ENCODE results near the gene PTPRT. TPM values are rescaled to one million over a fixed set of nuclear protein-coding genes. Genes with fewer than 3 reads are reported as not detected.
"Not testable (repeated sequence)": the region's sequence is repeated elsewhere in the genome, so short reads cannot be mapped to it uniquely, and the experiment has no call there.

Gene PTPRT
- total RNA-seq, 1 donor, result under 0.01 TPM

- Histone ChIP-seq H3K4me1 (ENCODE audit: insufficient read depth, low read length) (no peaks in the 10 kb centered on the region), H3K4me3 (ENCODE audit: low read length) (no peak overlapping the region), H3K9me3 (ENCODE audit: low read depth, low read length) (no peaks in the 10 kb centered on the region), H3K27me3 (ENCODE audit: insufficient read depth, low read length) (no peaks in the 10 kb centered on the region)
These were observed 927.9 kb downstream of the PTPRT start for GRCh38 chr20:42261766-42262270.

GRCh38 chr20:42260184-42260583, 929.5 kb downstream of the PTPRT start:
- H3K9me3 ChIP-seq (ENCODE audit: low read depth, low read length), result no peaks in the 10 kb centered on the region
- H3K27me3 ChIP-seq (ENCODE audit: insufficient read depth, low read length), result no peaks in the 10 kb centered on the region
- no peaks in the 10 kb centered on the region for H3K4me1 ChIP-seq (ENCODE audit: insufficient read depth, low read length)
- no peak overlapping the region for H3K4me3 ChIP-seq (ENCODE audit: low read length)

GRCh38 chr20:42259389-42259788, 930.3 kb downstream of the PTPRT start:
- H3K9me3 ChIP-seq (ENCODE audit: low read depth, low read length), result no peaks in the 10 kb centered on the region
- H3K4me1 ChIP-seq (ENCODE audit: insufficient read depth, low read length), result no peaks in the 10 kb centered on the region
- no peaks in the 10 kb centered on the region for H3K27me3 ChIP-seq (ENCODE audit: insufficient read depth, low read length)
- H3K4me3 ChIP-seq (ENCODE audit: low read length), result no peak overlapping the region

- no peak overlapping the region for H3K4me3 ChIP-seq (ENCODE audit: low read length)
- H3K9me3 ChIP-seq (ENCODE audit: low read depth, low read length), result no peaks in the 10 kb centered on the region
- no peaks in the 10 kb centered on the region for H3K27me3 ChIP-seq (ENCODE audit: insufficient read depth, low read length)
- H3K4me1 ChIP-seq (ENCODE audit: insufficient read depth, low read length), result no peaks in the 10 kb centered on the region
These were observed 931.0 kb downstream of the PTPRT start for GRCh38 chr20:42258564-42259302.

GRCh38 chr20:42255821-42256220, 933.9 kb downstream of the PTPRT start:
- Histone ChIP-seq H3K27me3 (ENCODE audit: insufficient read depth, low read length) (no peaks in the 10 kb centered on the region), H3K9me3 (ENCODE audit: low read depth, low read length) (no peaks in the 10 kb centered on the region), H3K4me1 (ENCODE audit: insufficient read depth, low read length) (no peaks in the 10 kb centered on the region), H3K4me3 (ENCODE audit: low read length) (no peak overlapping the region)

- H3K4me1 ChIP-seq (ENCODE audit: insufficient read depth, low read length), result no peaks in the 10 kb centered on the region
These were observed 935.0 kb downstream of the PTPRT start for GRCh38 chr20:42254673-42255072.

GRCh38 chr20:42252116-42252515, 937.6 kb downstream of the PTPRT start:
- H3K4me1 ChIP-seq (ENCODE audit: insufficient read depth, low read length), result no peaks in the 10 kb centered on the region
- H3K9me3 ChIP-seq (ENCODE audit: low read depth, low read length), result no peaks in the 10 kb centered on the region
- no peaks in the 10 kb centered on the region for H3K27me3 ChIP-seq (ENCODE audit: insufficient read depth, low read length)
- no peak overlapping the region for H3K4me3 ChIP-seq (ENCODE audit: low read length)

More at GRCh38 chr20:42254673-42255072, 935.0 kb downstream of the PTPRT start:
- H3K4me3 ChIP-seq (ENCODE audit: low read length), result no peak overlapping the region
- H3K9me3 ChIP-seq (ENCODE audit: low read depth, low read length), result no peaks in the 10 kb centered on the region
- H3K27me3 ChIP-seq (ENCODE audit: insufficient read depth, low read length), result no peaks in the 10 kb centered on the region

- no peaks in the 10 kb centered on the region for H3K9me3 ChIP-seq (ENCODE audit: low read depth, low read length)
- H3K4me3 ChIP-seq (ENCODE audit: low read length), result no peak overlapping the region
- H3K4me1 ChIP-seq (ENCODE audit: insufficient read depth, low read length), result no peaks in the 10 kb centered on the region
- H3K27me3 ChIP-seq (ENCODE audit: insufficient read depth, low read length), result no peaks in the 10 kb centered on the region
These were observed 970.9 kb downstream of the PTPRT start for GRCh38 chr20:42218621-42219374.

- no peak overlapping the region for H3K4me3 ChIP-seq (ENCODE audit: low read length)
- H3K27me3 ChIP-seq (ENCODE audit: insufficient read depth, low read length), result no peaks in the 10 kb centered on the region
- no peaks in the 10 kb centered on the region for H3K4me1 ChIP-seq (ENCODE audit: insufficient read depth, low read length)
- H3K9me3 ChIP-seq (ENCODE audit: low read depth, low read length), result no peaks in the 10 kb centered on the region
These were observed 975.6 kb downstream of the PTPRT start for GRCh38 chr20:42214074-42214473.

GRCh38 chr20:42212391-42212790, 977.3 kb downstream of the PTPRT start:
- Histone ChIP-seq H3K9me3 (ENCODE audit: low read depth, low read length) (no peaks in the 10 kb centered on the region), H3K4me1 (ENCODE audit: insufficient read depth, low read length) (no peaks in the 10 kb centered on the region), H3K27me3 (ENCODE audit: insufficient read depth, low read length) (no peaks in the 10 kb centered on the region), H3K4me3 (ENCODE audit: low read length) (no peak overlapping the region)

GRCh38 chr20:42206557-42206956, 983.1 kb downstream of the PTPRT start:
- not testable (repeated sequence) for H3K4me3 ChIP-seq (ENCODE audit: low read length); H3K9me3 ChIP-seq (ENCODE audit: low read depth, low read length); H3K4me1 ChIP-seq (ENCODE audit: insufficient read depth, low read length); H3K27me3 ChIP-seq (ENCODE audit: insufficient read depth, low read length)

- H3K4me3 ChIP-seq (ENCODE audit: low read length), result no peak overlapping the region
- no peaks in the 10 kb centered on the region for H3K9me3 ChIP-seq (ENCODE audit: low read depth, low read length)
- H3K4me1 ChIP-seq (ENCODE audit: insufficient read depth, low read length), result no peaks in the 10 kb centered on the region
- no peaks in the 10 kb centered on the region for H3K27me3 ChIP-seq (ENCODE audit: insufficient read depth, low read length)
These were observed 985.5 kb downstream of the PTPRT start for GRCh38 chr20:42204109-42204660.

- Histone ChIP-seq H3K4me1 (ENCODE audit: insufficient read depth, low read length) (no peaks in the 10 kb centered on the region), H3K27me3 (ENCODE audit: insufficient read depth, low read length) (no peaks in the 10 kb centered on the region), H3K4me3 (ENCODE audit: low read length) (no peak overlapping the region), H3K9me3 (ENCODE audit: low read depth, low read length) (no peaks in the 10 kb centered on the region)
These were observed 992.1 kb downstream of the PTPRT start for GRCh38 chr20:42197599-42197998.

- Histone ChIP-seq H3K4me3 (ENCODE audit: low read length) (no peak overlapping the region), H3K27me3 (ENCODE audit: insufficient read depth, low read length) (no peaks in the 10 kb centered on the region), H3K4me1 (ENCODE audit: insufficient read depth, low read length) (no peaks in the 10 kb centered on the region), H3K9me3 (ENCODE audit: low read depth, low read length) (no peaks in the 10 kb centered on the region)
These were observed 996.6 kb downstream of the PTPRT start for GRCh38 chr20:42193119-42193518.

- Histone ChIP-seq H3K27me3 (ENCODE audit: insufficient read depth, low read length) (no peaks in the 10 kb centered on the region), H3K4me3 (ENCODE audit: low read length) (no peak overlapping the region), H3K4me1 (ENCODE audit: insufficient read depth, low read length) (no peaks in the 10 kb centered on the region), H3K9me3 (ENCODE audit: low read depth, low read length) (no peaks in the 10 kb centered on the region)
These were observed 997.4 kb downstream of the PTPRT start for GRCh38 chr20:42192321-42192720.

Measured in mononuclear cell (primary cell).